Ammon's horn (tissue), 1 donor: ENCODE results near the gene SCLY.
A peak's percentile ranks its signal among the peaks of the same experiment; 100 is the strongest.

ENCODE experiments used
- DNase-seq: peaks from one replicate; pipeline ENCODE4 v3.0.0-alpha.2; 2016; ENCODE audit warnings: low spot score

SCLY gene

GRCh38 chr2:238126338-238126737 is 65.5 kb downstream of the SCLY start:
- no peak for DNase-seq

- DNase-seq, result no peak
Measured at GRCh38 chr2:238126775-238127164, 66.0 kb downstream of the SCLY start.

GRCh38 chr2:238127165-238128060 is 66.6 kb downstream of the SCLY start:
- DNase-seq, result no peak

- no peak for DNase-seq
Measured at GRCh38 chr2:238128061-238128440, 67.2 kb downstream of the SCLY start.

- no peak for DNase-seq
Measured at GRCh38 chr2:238128534-238129001, 67.8 kb downstream of the SCLY start.

- no peak for DNase-seq
Measured at GRCh38 chr2:238129166-238130010, 68.6 kb downstream of the SCLY start.

- no peak for DNase-seq
Measured at GRCh38 chr2:238130111-238130695, 69.4 kb downstream of the SCLY start.

GRCh38 chr2:238130696-238131628 is 70.2 kb downstream of the SCLY start:
- no peak for DNase-seq

GRCh38 chr2:238131761-238132462 is 71.1 kb downstream of the SCLY start:
- no peak for DNase-seq

GRCh38 chr2:238132463-238133450 is 72.0 kb downstream of the SCLY start:
- DNase-seq, result peak; percentile 72

- no peak for DNase-seq
Measured at GRCh38 chr2:238133499-238134392, 72.9 kb downstream of the SCLY start.

- no peak for DNase-seq
Measured at GRCh38 chr2:238134393-238134785, 73.6 kb downstream of the SCLY start.

GRCh38 chr2:238135601-238136150 is 74.9 kb downstream of the SCLY start:
- DNase-seq, result no peak

GRCh38 chr2:238136820-238137537 is 76.2 kb downstream of the SCLY start:
- no peak for DNase-seq

- no peak for DNase-seq
Measured at GRCh38 chr2:238137885-238138284, 77.1 kb downstream of the SCLY start.

- DNase-seq, result no peak
Measured at GRCh38 chr2:238138331-238139195, 77.8 kb downstream of the SCLY start, which contains the start of gene KLHL30. Gene KLHL30, plus strand, starts transcription at chr2:238138668. Its CDS starts 2,087 bp downstream, at chr2:238140755.
